RPMI8226 (cell line): ENCODE results near the gene TENT4B.
A peak's percentile ranks its signal among the peaks of the same experiment; 100 is the strongest.

ENCODE experiments used
- DNase-seq: peaks from one replicate; pipeline ENCODE4 v3.0.0-alpha.2; 2015

TENT4B gene

DNA sequence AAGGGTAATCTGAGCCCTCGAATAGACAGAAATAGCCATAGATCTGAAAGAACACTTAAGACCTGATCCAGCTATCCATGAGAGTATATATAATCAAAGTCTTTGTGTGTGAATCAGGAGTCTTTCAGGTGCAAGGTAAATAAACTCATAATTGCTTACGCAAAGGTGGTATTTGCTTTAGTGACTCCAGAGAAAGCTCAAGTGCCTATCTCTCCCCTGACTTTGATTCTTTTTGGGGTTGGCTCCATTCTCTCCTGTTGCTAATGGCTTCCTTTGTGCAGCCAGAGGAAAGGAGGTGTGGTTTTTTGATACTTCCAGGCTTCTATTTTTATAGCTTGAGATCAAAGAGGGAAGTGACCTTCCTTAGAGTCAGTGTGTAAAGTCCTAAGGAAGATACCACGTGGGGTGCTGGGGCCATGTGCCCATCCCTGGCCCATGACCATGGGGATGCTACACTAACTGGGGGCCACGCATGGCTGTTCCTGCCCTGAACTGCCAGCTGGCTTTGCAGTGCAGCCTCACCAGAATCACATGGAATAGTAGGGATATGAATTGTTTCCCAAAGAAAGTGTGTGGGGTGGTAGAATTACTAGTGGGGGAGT, 45.8 kb downstream of the TENT4B start:
- no peak for DNase-seq

DNA sequence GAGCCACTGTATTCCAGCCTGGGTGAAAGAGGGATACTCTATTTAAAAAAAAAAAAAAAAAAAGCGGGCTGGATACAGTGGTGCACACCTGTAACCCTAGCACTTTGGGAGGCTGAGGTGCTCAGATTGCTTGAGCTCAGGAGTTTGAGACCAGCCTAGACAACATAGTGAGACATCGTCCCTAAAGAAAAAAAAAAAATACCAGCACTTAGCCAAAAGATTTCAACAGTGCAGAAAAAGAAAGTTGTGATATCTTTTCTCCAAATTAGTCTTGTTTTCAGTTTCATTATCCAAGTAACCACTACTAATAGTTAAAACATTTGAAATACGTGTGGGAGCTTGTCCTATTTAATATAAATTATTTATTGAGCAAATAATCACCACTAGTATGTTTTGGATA, 48.7 kb downstream of the TENT4B start:
- DNase-seq, result no peak

DNA sequence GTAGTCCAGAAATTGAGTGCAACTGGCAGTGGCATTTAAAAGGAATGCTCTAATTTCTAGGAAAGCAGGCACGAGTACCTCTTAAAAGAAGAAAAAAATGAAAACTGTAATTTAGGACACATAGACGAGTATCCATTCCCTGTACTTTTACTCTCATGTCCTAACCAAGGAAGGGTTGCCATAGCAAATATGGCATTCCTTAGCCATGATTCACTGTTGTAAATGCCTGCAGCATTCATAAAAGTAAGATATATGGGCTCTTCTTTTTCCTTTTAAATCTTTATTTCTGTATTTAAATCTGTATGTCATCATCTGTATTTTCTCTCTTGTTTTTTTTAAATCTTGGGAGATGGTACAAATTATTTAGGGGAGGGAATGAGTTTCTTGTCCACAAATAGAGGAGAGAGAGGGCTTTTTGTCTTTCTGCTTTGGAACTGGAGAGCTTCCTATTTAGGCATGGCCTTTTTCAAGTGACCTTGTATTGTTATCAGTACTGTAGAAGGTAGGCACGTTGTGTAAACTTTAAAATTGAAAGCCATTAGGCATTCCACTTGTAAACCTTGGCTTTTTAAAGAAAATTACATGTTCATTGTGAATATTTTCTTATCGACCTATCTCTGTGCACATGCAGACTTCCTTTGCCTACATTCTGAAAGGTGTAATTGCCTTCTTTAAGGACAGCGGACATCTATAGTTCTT, 50.0 kb downstream of the TENT4B start:
- DNase-seq, result no peak

DNA sequence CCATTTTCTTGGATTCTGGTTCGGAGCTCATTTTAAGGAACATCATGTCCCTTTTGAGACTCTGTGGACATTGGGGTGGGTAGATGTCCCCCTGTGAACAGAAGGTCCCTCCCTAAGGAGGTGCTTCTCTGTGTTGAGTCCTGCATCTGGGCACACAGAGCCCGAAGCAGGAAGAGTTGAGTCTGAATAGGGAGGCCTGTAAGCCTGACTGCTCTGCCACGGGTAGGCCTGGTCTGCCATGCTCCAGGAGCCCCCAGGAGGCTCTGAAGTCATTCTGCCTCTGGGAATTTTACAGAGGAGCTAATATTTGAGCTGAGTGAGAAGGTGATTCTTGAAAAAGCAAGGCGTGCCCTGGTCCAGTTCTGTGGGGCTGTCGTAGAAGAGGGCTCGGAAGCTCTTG, 50.6 kb downstream of the TENT4B start:
- no peak for DNase-seq

DNA sequence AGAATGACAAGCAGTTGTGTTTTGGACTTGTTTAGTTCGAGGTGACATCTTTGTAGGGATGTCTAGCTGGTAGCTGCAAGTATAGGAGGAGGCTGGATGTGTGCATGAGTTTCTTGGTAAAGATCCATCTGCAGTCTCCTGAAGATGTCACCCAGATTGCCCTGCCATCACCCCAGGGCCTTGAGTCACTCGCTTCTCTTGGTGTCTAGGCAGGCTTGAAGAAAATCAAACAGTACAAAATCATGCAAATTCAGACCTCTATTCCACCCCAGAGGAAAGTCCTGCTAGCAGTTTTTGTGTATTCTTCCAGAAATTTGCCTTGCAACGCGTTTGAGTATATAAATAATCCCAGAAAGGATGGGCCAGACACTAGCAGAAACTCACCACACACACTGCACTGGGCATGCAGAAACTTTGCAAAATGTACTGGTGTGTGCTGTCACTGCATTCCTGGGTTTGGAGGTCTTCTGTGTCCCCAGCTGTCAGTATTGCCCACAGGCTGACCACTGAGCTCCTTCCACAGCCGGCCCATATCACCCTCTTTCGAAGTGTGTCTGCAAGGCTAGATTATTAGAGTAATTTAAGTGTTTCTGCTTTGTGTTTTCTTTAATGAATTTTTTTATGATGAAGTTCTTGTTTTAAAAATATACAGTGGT, 51.5 kb downstream of the TENT4B start:
- no peak for DNase-seq

DNA sequence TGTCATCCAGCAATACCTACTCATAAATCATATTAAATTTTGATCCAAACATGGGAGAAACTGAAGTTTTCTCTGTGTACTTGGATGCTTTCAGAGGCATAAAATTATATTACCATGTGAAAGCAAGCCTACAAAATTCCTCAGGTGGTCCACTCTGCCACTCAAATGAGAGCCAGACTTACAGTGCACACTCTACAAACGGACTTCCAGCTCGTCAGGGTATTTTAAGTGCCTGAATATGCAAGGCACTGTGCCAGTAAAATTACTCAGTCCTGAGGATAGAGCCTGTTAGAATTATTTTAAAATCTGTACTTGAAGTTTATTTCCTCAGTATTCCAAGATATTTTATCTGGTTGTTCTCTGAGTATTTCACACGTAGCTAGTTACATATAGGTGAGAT, 54.5 kb downstream of the TENT4B start:
- DNase-seq, result no peak

DNA sequence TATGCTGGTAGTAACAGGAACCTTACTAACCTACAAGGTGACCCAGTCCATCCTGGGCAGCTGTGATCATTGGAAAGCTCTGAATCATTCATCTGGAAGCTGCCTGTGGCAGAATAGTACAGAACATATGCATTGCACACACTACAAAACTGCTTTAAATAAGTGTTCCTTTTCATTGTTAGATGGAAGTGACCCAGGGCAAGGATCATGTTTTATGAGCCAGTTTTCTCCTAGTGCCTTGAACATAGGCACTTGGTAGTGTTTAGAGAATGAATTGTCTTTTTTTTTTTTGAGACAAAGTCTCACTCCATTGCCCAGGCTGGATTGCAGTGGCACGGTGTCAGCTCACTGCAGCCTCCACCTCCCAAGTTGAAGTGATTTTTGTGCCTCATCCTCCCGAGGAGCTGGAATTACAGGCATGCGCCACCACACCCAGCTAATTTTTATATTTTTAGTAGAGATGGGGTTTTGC, 55.4 kb downstream of the TENT4B start:
- DNase-seq, result no peak

DNA sequence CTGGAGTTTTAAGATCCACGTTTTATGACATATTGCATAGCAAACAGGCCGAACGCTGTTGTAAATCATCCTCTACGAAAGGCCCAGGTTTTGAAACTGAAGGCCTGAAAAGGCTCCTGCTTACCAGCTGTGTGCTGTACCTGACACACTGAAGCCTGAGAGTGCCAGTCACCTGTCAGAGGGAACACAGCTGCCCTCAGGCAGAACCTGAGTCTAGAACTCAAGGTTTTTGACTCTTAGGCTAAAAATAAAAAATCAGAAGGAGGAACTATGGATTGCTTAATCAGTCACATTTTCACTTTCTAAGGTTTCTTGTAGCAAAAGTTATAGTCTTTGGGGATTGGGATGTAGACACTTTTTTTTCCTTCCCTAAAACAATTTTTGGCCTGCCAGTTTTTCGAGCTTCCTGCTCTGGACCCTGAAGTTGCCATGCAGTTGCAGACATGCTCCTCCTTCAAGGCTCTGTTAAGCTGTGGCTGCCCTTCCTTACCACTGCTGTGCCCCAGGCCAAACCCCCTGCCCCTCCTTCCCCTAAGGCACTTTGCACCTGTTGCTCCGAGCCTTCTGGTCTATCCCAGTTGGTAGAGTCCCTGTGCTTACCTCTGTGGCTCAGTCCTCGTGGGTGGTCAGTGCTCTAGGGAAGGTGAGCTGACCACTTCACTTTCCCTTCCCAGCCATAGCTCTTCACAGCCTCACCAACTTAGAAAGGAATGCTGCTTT, 56.6 kb downstream of the TENT4B start:
- peak; percentile 85 for DNase-seq

DNA sequence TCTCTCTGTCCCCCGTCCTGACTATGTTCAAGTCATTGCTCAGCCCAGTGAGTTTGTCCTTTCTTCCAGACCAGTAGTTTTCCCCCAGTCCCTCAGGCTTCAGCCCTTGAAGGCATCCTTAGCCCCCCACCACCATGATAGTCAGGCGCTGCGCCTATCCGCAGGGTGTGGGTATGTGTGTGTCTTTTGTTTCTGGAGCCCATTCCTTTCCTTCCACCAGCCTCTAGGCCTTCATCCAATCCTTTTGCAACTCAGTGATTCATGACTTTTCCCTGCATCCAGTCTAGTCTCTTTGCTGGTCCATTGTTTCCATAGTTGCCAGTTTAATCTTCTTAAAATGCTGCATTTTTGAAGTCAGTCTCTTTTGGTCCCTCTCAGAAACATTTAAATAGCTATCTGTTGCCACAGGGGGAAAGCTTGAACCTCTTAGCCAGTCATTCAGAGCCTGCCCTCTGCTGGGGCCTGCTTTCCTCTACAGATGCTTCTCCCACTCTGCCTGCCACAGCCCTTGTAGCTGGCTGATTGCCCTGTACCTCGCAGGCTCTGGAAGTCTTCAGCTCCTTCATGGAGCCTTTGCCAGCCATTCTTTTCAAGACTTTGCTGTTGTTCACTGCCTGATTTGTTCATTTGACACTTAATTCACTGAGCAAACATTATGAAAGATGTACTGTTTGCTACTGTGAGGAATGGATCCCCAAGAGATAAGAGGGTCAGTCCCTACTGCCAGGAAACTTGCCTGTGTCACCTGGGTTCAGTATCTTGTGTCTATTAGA, 57.3 kb downstream of the TENT4B start:
- DNase-seq, result peak; percentile 83

DNA sequence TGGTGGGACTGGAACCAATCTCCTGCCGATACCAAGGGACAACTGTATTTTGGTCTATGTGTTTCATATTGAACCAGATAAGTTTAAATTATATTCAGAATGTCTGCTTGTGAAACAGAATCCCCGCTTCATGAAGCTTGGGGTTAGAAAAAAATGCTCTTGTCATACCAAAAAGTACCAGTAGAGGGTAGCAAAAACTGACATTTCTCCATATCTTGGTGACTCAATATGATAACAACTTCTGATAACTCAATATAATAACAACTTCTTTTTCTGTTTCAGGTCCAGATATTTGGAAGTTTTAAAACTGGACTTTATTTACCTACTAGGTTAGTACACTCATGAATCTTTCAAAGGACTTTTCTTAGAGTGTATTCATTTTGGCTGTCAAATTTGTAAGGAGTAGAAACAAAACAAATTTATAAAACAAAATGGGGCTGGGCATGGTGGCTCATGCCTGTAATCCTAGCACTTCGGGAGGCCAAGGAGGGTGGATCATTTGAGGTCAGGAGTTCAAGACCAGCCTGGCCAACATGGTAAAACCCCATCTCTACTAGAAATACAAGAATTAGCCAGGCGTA, 60.9 kb downstream of the TENT4B start:
- peak; percentile 53 for DNase-seq

DNA sequence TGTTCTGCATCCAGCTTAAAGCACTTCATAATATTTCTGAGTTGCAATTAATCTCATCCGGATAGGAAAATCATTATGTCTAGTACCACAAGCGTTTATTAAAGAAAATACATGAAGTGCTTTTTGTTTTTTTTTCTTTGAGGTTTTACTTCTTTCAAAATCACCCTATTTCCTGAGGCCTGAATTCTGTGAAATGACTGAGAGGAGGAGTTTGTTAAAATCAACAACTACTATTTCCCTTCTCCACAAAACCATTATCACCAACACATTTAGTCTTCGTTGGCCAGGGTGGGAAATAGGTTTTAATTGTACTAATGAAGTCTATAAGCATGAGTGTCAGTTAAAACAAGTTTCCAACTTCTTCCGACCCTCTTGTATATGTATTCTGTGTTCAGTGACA, 62.6 kb downstream of the TENT4B start:
- DNase-seq, result no peak

DNA sequence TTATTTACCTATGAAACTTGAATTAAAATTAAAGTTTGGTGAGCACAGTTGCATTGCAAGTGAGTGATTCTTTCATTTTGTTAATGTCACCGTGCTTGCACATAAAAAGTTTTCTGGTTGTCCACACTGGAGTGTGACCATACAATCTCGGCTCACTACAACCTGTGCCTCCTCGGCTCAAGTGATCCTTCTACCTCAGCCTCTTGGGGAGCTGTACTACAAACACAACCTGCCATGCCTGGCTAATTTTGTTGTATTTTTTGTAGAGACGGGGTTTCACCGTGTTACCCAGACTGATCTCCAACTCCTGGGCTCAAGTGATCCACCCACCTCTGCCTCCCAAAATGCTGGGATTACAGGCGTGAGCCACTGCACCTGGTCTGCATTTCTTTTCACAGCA, 63.1 kb downstream of the TENT4B start:
- DNase-seq, result no peak

DNA sequence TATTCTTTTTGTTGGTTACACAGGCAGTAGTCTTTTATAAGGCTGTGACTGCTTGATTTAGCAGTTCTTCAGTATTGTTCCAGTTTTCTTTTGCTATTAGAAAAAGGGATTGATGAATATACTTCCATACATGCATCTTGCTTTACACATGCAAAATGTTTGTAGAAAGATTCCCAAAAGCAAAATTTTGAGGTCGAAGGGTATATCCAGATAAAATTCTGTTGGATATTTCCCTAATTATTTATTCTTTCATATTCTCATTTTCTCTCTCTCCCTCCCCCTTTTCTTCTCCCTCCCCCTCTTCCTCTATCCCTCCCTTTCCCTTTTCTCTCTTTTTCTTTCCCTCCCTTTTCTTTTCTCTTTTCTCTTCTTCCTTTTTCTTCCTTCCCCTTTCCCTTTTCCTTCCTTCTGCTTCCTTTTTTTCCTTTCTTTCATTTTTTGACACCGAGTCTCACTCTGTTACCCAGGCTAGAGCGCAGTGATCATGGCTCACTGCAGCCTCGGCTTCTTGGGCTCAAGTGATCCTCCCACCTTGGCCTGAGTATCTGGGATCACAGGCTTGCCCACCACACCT, 66.4 kb downstream of the TENT4B start:
- no peak for DNase-seq

DNA sequence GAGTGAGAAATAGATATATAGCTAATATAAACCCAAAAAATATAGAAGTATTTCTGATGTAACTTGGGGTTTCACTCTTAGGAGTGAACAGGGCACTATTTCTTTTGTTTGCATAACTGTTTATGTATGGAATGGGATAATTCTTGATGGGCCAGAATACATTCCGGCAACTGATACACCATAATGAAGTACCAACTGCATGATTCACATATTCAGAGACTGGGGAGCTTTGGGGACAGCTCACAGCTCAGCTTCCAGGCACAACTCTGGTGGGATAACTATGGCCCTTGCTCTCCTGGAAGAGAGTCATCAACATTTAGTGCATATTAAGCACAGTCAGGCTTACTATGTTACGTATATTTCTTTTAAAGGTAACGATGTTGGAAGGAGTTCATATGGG, 71.2 kb downstream of the TENT4B start:
- DNase-seq, result no peak

DNA sequence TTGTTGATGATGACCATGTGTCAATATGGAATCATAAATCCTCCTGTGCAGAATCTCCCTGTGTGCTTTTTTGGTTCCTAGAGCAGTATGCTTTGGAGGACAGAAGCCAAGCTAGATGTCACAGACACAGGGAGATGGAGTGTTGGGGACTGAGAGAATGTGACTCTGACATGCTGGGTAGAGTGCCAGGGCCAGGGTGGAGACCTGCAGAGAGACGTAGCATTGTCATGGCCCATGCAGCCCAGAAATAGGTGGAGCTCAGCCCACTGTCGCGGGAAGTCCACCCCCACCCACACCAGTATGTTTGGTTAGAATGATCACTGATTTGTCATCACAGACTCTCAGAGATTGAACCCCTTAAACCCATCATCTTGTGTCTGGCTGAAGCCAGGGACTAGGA, 74.0 kb downstream of the TENT4B start:
- no peak for DNase-seq

DNA sequence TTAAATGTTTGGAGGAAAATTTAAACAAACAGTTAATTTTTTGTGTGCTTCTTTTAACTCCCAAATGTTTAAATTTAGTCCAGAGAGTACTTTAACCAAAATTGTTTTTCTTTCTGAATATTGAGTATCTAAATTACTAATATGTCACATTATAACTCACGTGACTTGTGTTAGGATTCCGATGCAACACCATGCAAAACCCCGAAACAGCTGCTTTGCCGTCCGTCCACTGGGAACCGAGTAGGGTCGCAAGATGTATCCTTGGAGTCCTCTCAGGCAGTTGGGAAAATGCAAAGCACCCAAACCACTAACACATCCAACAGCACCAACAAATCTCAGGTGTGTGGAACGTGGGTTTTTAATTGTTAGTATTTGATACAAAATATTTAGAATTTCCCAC, 74.6 kb downstream of the TENT4B start:
- no peak for DNase-seq

DNA sequence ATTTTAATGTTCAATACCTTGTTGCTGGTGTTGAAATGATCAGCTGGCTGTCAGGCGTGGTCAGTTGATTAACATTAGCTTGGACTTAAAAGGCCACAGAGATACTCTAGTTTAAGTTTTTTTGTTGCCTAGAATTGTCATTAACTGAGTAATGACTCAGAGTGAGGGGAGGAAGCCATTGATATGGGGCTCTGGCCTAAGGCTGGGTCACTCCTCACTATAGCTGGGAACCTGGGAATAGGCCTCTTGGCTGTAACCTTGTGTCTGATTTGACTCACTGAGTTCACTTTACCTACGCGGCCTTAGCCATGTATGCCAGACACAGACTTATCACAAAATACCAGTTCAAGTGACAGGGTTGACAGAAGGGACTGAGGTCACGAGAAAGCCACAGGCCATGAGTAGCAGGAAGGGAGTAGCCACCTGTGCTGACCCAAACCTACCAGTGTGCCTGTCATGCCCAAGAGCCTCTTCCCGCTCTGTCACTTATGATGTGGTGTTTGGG, 75.3 kb downstream of the TENT4B start:
- DNase-seq, result no peak

DNA sequence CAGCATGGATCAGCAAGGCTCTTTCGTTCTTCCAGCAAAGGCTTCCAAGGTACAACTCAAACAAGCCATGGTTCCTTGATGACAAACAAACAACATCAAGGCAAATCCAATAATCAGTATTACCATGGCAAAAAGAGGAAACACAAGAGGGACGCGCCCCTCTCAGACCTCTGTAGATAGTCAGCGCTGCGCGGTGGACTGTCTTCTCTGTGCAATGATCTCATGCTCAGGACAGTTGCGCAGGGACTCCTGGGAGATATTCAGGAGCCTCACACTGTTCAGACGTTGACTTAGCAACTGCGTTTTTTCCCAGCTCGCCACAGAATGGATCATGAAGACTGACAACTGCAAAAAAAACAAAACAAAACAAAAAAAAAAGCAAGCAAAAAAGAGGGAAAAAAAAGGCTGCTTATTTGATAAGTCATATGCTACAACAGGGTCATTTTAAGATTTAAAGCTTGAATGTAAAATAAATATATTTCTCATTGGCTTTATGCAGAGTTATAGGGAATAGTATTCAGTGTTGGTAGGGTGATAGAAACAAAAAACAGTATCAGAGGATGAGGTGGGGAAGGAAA, 76.1 kb downstream of the TENT4B start:
- DNase-seq, result no peak

DNA sequence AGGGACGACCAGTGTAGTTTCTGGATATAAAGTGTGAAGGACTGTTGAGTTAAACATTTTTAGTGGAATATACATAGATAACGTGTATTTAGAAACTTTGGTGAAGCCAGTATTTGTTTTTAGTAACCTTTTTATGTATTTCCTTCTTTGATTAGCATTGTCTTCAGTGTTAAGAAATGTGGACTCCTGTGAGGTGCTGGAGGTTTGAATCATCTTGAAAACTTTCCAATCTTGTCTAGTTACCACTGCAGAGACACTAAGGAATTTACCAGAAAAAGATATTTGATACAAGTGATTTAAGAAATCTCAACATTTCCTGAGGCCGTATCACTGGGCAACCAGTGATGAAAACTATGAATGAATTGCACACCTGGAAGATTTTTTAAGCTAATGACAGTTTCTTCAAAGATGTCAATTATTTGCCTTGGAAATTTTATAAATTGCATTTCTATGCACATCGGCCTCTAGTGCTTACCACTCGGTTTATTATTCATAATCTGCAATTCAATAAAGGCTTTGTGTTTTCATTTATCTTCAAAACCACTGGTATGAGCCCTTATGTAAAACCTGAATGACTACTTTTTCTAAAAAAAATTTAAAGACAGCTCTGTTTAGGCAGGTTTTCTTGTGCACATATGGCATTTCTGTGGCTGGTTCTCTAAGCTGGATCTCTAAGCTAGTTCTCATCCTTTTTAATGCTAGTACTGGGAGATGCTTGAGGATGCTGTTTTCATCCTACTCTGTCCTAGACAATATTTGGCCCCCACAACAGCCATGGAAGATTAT, 81.9 kb downstream of the TENT4B start:
- no peak for DNase-seq

DNA sequence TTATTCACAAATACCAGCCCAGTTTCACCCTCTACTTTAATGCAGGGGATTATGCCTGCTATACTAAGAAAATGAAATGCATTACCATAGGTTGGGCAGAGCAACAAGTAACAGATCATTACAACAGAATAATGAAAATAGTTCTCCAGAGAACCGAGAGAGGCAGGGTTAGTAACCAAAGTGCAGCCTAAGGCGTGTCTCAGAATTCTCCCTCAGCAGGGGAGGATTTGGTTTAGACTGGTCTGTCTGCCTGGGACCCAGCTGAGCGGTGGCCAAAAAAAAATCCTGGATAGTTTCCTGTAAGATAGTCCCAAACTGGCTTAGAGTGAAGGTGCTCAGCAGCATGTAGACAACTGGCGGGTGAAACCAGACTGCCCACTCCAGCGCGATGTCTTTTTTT, 82.5 kb downstream of the TENT4B start:
- no peak for DNase-seq

DNA sequence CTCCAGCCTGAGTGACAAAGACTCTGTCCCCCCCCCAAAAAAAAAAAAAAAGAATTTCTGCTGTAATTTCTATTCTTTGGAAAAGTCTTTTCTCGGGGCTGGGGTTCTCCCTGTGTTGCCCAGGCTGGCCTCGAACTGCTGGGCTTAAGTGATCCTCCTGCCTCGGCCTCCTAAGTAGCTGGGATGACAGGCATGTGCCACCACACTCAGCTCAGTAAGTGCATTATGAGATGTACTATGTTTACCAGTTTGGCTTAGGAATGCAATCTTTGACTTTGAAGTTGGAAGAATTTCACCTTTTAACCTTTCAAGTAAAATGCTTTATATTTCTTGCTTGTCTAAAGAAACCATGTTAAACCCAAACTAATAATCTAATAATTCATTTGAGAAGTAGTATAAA, 85.2 kb downstream of the TENT4B start:
- no peak for DNase-seq
